Activated T-helper 17 cell treated with anti-CD3 and anti-CD28 coated beads, Interleukin-2, amount 50 U/mL, for 72 hours (primary cell): ENCODE results near the gene TUBA3D. TPM values are rescaled to one million over a fixed set of nuclear protein-coding genes. Genes with fewer than 3 reads are reported as not detected.
A peak's percentile ranks its signal among the peaks of the same experiment; 100 is the strongest.
"Not testable (repeated sequence)": the region's sequence is repeated elsewhere in the genome, so short reads cannot be mapped to it uniquely, and the experiment has no call there.

Experiments used
- ATAC-seq: fragments of 150-1000 bp; cut with Tn5 transposase; replicated peaks from 2 replicates; pipeline ENCODE4 v1.10.0; 2021; ENCODE audit warnings: mild to moderate bottlenecking, moderate library complexity
- H3K27ac Mint-ChIP-seq: one replicate; pipeline ENCODE4 v1.8.0; 2022; ENCODE audit warnings: mixed read lengths
- H3K27me3 Mint-ChIP-seq: one replicate; pipeline ENCODE4 v1.8.0; 2022; ENCODE audit warnings: mixed read lengths
- H3K36me3 Mint-ChIP-seq: one replicate; pipeline ENCODE4 v1.8.0; 2022; ENCODE audit warnings: low read depth, mild to moderate bottlenecking, mixed read lengths
- H3K4me1 Mint-ChIP-seq: one replicate; pipeline ENCODE4 v1.8.0; 2022; ENCODE audit warnings: mixed read lengths
- H3K4me3 Mint-ChIP-seq: one replicate; pipeline ENCODE4 v1.8.0; 2022; ENCODE audit warnings: mild to moderate bottlenecking, mixed read lengths
- H3K9me3 Mint-ChIP-seq: one replicate; pipeline ENCODE4 v1.8.0; 2022; ENCODE audit warnings: mixed read lengths
- total RNA-seq, 2 donors: library from RNA; stranded (reverse); gene quantifications; one replicate each; pipeline ENCODE4 v1.2.3, GENCODE V29; 2022

TUBA3D gene
- total RNA-seq: not detected

DNA sequence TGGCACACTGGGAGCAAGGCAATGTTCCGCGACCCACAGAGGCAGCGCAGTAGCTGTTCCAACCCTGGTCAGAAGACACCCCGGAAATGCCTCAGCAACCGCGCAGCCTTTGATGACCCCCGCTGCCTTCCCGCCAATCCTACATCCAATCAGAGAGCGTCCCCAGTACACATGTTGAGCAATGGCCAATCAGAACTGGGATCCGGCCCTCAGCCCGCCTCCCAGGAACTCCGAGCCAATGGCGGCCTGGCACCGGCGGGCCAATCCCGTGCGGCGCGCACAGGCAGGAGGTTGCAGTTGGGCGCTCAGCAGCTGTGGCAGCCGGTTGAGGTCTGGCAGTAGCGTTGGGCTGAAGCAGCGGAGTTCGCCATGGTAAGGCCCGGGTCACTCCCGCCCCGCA, at the start of gene TUBA3D:
Gene TUBA3D (plus strand): TSS at position 289 of the 400 bp plus-strand sequence. CDS start 81 bp downstream, at position 370.
- H3K27me3 Mint-ChIP-seq: no peaks in the 10 kb centered on the region
- no peak for ATAC-seq
- no peak within 1 kb of the TSS for H3K27ac Mint-ChIP-seq
- H3K36me3 Mint-ChIP-seq: no peaks in the 10 kb centered on the region
- no peaks in the 10 kb centered on the region for H3K9me3 Mint-ChIP-seq
- H3K4me1 Mint-ChIP-seq: no peaks in the 10 kb centered on the region
- H3K4me3 Mint-ChIP-seq: no peak within 1 kb of the TSS

GRCh38 chr2:131426727-131427126, 49.2 kb upstream of the TUBA3D start:
- H3K36me3 Mint-ChIP-seq: no peaks in the 10 kb centered on the region
- peaks cover 9% of the 10 kb centered on the region for H3K4me1 Mint-ChIP-seq
- H3K9me3 Mint-ChIP-seq: no peaks in the 10 kb centered on the region
- H3K27me3 Mint-ChIP-seq: peaks cover 67% of the 10 kb centered on the region
- no peak overlapping the region for H3K27ac Mint-ChIP-seq
- peak; percentile 77 for ATAC-seq
- peak overlapping the region; percentile 15 for H3K4me3 Mint-ChIP-seq

DNA sequence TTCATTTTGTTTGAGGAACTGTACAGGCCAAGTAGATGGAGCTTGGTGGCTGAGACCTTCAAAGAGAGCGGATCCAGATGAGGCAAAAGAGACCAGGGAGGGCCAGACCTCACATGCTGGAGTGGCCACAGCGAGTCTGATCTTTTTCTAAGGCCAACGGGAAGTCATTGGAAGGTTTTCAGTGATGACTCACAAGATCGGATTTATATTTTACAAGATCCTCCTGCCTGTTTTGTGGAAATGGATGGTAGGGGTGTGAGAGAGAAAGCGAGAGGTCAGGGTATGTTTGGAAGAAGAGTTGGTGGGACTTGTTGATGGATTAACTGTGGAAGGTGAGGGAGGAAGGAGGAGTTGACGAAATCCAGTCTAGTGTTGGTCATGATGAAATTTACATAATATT, 44.6 kb upstream of the TUBA3D start:
- Mint-ChIP-seq H3K4me3 (no peak overlapping the region), H3K27ac (no peak overlapping the region), H3K27me3 (peaks cover 42% of the 10 kb centered on the region), H3K36me3 (no peaks in the 10 kb centered on the region), H3K4me1 (peaks cover 3% of the 10 kb centered on the region), H3K9me3 (no peaks in the 10 kb centered on the region)
- ATAC-seq: no peak

GRCh38 chr2:131440742-131441468, 35.0 kb upstream of the TUBA3D start:
- ATAC-seq: peak; percentile 95
- peaks cover 13% of the 10 kb centered on the region for H3K27me3 Mint-ChIP-seq
- H3K4me3 Mint-ChIP-seq, H3K9me3 Mint-ChIP-seq, H3K36me3 Mint-ChIP-seq, H3K4me1 Mint-ChIP-seq, H3K27ac Mint-ChIP-seq: not testable (repeated sequence)

DNA sequence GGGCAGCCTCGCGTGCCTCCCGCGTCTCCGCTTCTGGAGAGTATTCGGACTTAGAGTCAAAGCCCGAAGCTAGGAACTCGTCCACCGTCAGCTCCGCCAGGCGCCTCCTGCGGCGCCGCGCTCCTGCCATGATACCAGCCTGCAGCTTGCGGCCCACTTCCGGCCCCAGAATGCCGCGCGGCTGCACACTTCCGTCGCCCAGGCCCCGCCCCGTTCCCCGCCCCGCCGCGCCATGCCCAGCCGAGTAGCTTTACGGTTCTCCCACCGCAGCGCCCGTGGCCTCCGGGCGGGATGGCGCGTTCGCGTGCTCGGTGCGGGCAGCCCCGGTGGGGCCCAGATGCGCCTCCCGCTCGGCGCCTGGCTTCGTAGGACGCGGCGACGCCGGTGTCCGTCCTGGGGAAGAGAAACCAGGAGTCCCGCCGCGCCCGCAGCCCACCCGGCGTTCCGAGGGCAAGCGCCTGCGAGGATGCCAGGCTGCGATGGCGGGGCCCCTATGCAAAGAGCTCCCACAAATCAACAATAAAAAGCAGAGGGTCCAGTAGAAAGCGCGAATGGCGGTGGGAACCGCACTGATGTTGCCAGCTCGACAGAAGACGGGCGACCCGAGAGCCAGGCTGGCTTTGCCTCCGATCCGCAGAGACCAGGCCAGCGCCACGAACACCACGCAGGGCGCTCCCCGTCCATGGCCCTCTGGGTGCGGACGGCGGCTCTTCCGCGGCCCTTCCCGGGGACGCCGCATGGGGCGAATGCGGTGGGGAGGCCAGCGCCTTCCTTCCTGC, 31.0 kb upstream of the TUBA3D start:
- not testable (repeated sequence) for H3K9me3 Mint-ChIP-seq, H3K27ac Mint-ChIP-seq, H3K4me3 Mint-ChIP-seq, H3K36me3 Mint-ChIP-seq, H3K4me1 Mint-ChIP-seq, ATAC-seq
- peaks cover 18% of the 10 kb centered on the region for H3K27me3 Mint-ChIP-seq

GRCh38 chr2:131445515-131445797, 30.5 kb upstream of the TUBA3D start:
- H3K36me3 Mint-ChIP-seq, ATAC-seq, H3K27ac Mint-ChIP-seq, H3K4me1 Mint-ChIP-seq, H3K4me3 Mint-ChIP-seq, H3K9me3 Mint-ChIP-seq: not testable (repeated sequence)
- peaks cover 21% of the 10 kb centered on the region for H3K27me3 Mint-ChIP-seq

DNA sequence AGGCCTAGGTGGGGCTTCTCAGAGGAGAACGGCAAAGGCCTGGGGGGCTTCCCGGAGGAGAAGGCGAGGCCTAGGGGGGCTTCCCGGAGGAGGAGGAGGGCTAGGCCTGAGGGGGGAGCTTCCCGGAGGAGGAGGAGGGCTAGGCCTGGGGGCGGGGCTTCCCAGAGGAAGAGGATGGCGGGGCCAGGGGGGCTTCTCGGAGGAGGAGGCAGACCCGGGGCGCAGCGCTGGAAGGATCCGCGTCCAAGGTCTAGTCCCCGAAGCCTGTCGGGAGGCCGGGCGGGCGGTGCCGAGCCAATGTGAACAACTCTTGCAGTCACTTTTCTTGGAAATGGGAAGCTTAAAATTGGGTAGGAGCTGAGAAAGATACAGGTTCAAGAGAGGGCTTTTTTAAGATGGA, 30.0 kb upstream of the TUBA3D start:
- Mint-ChIP-seq H3K4me1 (peaks cover 5% of the 10 kb centered on the region), H3K36me3 (no peaks in the 10 kb centered on the region), H3K4me3 (no peak overlapping the region), H3K27ac (no peak overlapping the region), H3K9me3 (no peaks in the 10 kb centered on the region), H3K27me3 (peaks cover 21% of the 10 kb centered on the region)
- no peak for ATAC-seq

GRCh38 chr2:131447981-131448380, 27.9 kb upstream of the TUBA3D start:
- H3K4me1 Mint-ChIP-seq, ATAC-seq, H3K36me3 Mint-ChIP-seq, H3K9me3 Mint-ChIP-seq, H3K27ac Mint-ChIP-seq, H3K4me3 Mint-ChIP-seq: not testable (repeated sequence)
- H3K27me3 Mint-ChIP-seq: peaks cover 16% of the 10 kb centered on the region

DNA sequence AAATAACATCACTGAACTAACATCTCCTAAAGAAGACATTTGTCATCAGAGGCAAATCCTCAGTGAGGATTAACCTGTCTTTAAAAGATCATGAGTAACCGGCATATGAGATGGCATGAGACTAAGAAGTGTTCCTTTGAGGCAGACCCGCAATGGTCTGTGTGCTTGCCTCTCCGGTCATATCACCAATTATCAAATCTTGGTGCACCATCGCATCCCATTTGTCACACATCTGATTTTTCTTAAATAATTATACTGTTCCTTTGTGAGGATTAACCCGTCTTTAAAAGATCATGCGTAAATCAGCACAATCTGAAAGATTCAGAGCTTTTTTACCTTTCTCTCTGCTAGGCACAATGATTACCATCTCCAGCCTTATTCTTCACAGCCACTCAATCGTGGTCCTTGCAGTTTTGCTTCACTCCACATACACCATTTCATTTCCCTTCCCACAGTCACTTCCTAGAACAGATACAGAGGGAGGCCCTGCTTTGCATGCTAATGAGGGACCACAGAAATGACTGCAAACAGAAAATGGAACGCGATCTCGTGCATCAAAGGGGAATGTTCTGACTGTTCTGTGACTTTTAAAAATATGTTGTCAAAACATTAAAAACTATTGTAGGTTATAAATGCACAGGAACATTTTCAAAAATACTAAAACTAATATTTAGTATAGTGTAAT, 24.5 kb upstream of the TUBA3D start:
- H3K27me3 Mint-ChIP-seq: peaks cover 23% of the 10 kb centered on the region
- not testable (repeated sequence) for H3K4me1 Mint-ChIP-seq, H3K36me3 Mint-ChIP-seq, H3K4me3 Mint-ChIP-seq, H3K9me3 Mint-ChIP-seq, H3K27ac Mint-ChIP-seq
- ATAC-seq: peak; percentile 87

DNA sequence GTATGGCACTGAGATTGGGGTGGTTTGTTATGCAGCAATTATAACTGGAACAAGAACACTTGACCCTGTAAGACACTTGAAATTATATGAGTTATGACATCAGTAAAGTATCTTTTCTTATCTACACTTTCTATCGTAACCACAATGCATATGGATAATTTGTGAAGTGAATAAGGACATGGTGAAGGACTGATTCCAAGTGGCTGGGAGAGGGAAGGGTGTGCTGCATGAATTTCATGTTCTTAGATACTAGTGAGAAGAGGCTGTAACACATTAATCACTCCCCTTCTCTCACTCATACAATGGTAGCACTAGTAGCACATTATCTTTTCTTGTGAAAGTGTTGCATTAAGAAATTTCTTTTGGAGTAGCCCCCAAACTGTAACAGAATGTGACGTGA, 21.0 kb upstream of the TUBA3D start:
- H3K4me1 Mint-ChIP-seq, H3K9me3 Mint-ChIP-seq, ATAC-seq, H3K36me3 Mint-ChIP-seq, H3K27ac Mint-ChIP-seq, H3K4me3 Mint-ChIP-seq: not testable (repeated sequence)
- H3K27me3 Mint-ChIP-seq: peaks cover 21% of the 10 kb centered on the region

- ATAC-seq, H3K27ac Mint-ChIP-seq, H3K27me3 Mint-ChIP-seq, H3K4me1 Mint-ChIP-seq, H3K36me3 Mint-ChIP-seq, H3K9me3 Mint-ChIP-seq, H3K4me3 Mint-ChIP-seq: not testable (repeated sequence)
Observed at GRCh38 chr2:131467722-131468121, 8.2 kb upstream of the TUBA3D start.

DNA sequence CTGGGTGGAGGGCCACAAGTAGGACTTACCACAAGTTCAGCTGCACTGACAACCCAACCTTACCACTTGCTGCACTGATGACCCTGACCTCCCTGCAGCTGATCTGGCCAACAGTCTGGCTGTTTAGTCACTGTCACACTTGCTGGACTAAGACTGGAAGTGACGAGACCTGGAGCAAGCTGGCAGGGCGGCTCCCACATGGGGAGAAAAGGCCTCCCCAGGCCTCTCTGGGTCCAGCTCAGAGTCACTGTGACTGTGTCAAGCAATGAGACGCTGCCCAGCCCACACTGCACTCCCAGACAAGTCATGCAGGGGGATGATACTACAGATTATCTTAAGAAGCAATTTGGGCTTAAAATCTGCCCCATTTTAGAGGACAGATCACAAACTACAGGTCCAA, 5.0 kb upstream of the TUBA3D start:
- not testable (repeated sequence) for H3K9me3 Mint-ChIP-seq, H3K27me3 Mint-ChIP-seq, H3K4me3 Mint-ChIP-seq, ATAC-seq, H3K36me3 Mint-ChIP-seq, H3K4me1 Mint-ChIP-seq, H3K27ac Mint-ChIP-seq

GRCh38 chr2:131471624-131472023, 4.3 kb upstream of the TUBA3D start:
- H3K27me3 Mint-ChIP-seq, H3K4me3 Mint-ChIP-seq, H3K36me3 Mint-ChIP-seq, H3K27ac Mint-ChIP-seq, H3K4me1 Mint-ChIP-seq, ATAC-seq, H3K9me3 Mint-ChIP-seq: not testable (repeated sequence)

DNA sequence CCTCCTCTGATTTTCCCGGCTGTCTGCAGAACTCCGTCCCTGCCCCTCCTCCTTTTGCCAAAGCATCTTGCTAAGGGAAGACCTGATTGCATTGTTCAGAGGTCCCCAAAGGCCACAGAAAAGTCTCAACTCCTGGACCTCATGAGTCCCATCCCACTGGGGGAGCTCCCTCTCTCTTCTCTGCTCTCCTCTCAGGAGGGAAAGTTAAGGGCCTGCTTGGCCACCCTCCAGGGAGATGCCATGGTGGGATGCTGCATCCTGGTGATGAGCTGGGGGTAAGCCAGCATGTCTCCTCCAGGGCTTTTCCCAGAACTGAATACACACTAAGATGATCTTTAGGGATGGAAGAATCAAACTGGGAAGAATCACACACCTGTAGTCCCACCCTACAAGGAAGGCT, 2.7 kb upstream of the TUBA3D start:
- not testable (repeated sequence) for H3K9me3 Mint-ChIP-seq, H3K4me1 Mint-ChIP-seq, H3K4me3 Mint-ChIP-seq, H3K27me3 Mint-ChIP-seq, H3K36me3 Mint-ChIP-seq, H3K27ac Mint-ChIP-seq, ATAC-seq

DNA sequence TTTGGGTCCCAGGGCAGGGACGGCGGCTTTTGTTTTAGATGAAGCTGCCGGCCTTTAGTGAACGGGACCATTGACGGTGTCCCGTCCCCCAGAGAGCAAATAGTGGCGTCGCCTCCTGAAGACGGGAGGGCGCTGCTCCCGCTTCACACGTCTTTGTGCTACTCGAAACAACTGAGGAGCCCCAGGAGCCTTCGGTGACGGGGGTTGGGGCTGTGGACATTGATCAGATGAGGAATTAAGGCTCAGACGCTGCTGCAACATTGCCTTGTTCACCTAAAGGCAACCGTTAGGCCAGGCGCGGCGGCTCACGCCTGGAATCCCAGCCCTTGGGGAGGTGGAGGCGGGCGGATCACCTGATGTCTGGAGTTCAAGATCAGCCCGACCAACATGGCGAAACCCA, 444 bp downstream of the TUBA3D start:
- not testable (repeated sequence) for H3K9me3 Mint-ChIP-seq, H3K4me1 Mint-ChIP-seq, H3K36me3 Mint-ChIP-seq, H3K4me3 Mint-ChIP-seq, H3K27ac Mint-ChIP-seq, ATAC-seq, H3K27me3 Mint-ChIP-seq
